K562 (cell line): Measurements from ENCODE around the gene CXCR6. TPM values are rescaled to one million over a fixed set of nuclear protein-coding genes. Genes with fewer than 3 reads are reported as not detected.

Experiments used
- ATAC-seq: fragments of 200-7000 bp; cut with Tn5 transposase; 3 replicates; pipeline ENCODE4 v1.9.1; 2020; ENCODE audit warnings: moderate library complexity
- BruUV-seq: library from RNA; stranded (reverse); fragments of 400-500 nt; replicated peaks from 2 replicates; lab custom pipeline; 2021; lab: Mats Ljungman, UMichigan
- CTCF ChIA-PET: fragments of 300-600 bp; formaldehyde crosslinking; extraction: SDS; loops from one replicate; lab custom pipeline; 2021; ENCODE audit warnings: low intra/inter-chr PET ratio; lab: Yijun Ruan, JAX
- POLR2A ChIA-PET: fragments of 300-600, 350-650 bp; sonication (Branson Sonifier 250); formaldehyde crosslinking; extraction: SDS; loops from one replicate; lab custom pipeline; 2021; ENCODE audit warnings: antibody characterized with exemption, inconsistent platforms; lab: Yijun Ruan, JAX
- DNase-seq, 4 experiments: peaks; one replicate each; pipeline versions ENCODE4 v3.0.0 to v3.0.0-alpha.2; 2011 to 2018; ENCODE audit warnings: low spot score in 3 of 4, mixed read lengths in 3 of 4; ENCODE audit errors: extremely low read depth in 1 of 4
- FAIRE-seq: peaks from 2 replicates; lab custom pipeline; 2011; peaks lifted over from hg19 to GRCh38; lab: Jason Lieb, UNC
- H2AFZ ChIP-seq: 2 replicates; pipeline ENCODE4 v1.6.0; 2011; ENCODE audit warnings: low read depth, low read length, control low read depth, inconsistent platforms
- H3K27ac ChIP-seq: fragments of 200-600 bp; 3 replicates; pipeline ENCODE4 v1.8.0; 2011; ENCODE audit warnings: low read depth, mild to moderate bottlenecking, control low read depth, inconsistent platforms, low read length, moderate library complexity, mixed read lengths; ENCODE audit errors: extremely low read depth
- H3K27me3 ChIP-seq, 2 experiments: fragments of 300-600 bp in 1 of 2; 2 replicates in 1 of 2; 3 replicates in 1 of 2; pipeline versions ENCODE4 v1.6.0 to v1.8.0; 2011; ENCODE audit warnings: inconsistent platforms in 2 of 2, low read length in 2 of 2, mild to moderate bottlenecking in 1 of 2, mixed read lengths in 1 of 2, moderate library complexity in 1 of 2; ENCODE audit not compliant: control insufficient read depth in 2 of 2, insufficient read depth in 2 of 2
- H3K36me3 ChIP-seq: fragments of 300-600 bp; 3 replicates; pipeline ENCODE4 v1.8.0; 2011; ENCODE audit warnings: mild to moderate bottlenecking, low read length, inconsistent platforms; ENCODE audit not compliant: control insufficient read depth, insufficient read depth
- H3K4me1 ChIP-seq, 2 experiments: fragments of 200-600 bp in 1 of 2; replicated peaks in 1 of 2; 2 replicates in 1 of 2; 3 replicates in 1 of 2; pipeline versions ENCODE4 v1.5.1 to v1.8.0; 2011; ENCODE audit warnings: inconsistent platforms in 2 of 2, low read length in 2 of 2, mild to moderate bottlenecking in 1 of 2, mixed read lengths in 1 of 2, moderate library complexity in 1 of 2; ENCODE audit not compliant: control insufficient read depth in 2 of 2, insufficient read depth in 2 of 2
- H3K4me2 ChIP-seq: 2 replicates; pipeline ENCODE4 v1.6.1; 2011; ENCODE audit warnings: low read length, control low read depth, inconsistent platforms, mixed read lengths; ENCODE audit not compliant: insufficient read depth
- H3K4me3 ChIP-seq: fragments of 200-600 bp; sonication (generic), shearing (Covaris generic); 2 replicates; pipeline ENCODE4 v1.5.1; 2016; ENCODE audit warnings: control low read depth, inconsistent platforms
- H3K79me2 ChIP-seq: fragments of 200-600 bp; 3 replicates; pipeline ENCODE4 v1.8.0; 2011; ENCODE audit warnings: low read length, inconsistent platforms; ENCODE audit not compliant: control insufficient read depth, insufficient read depth
- H3K9ac ChIP-seq, 2 experiments: 2 replicates each; pipeline versions ENCODE4 v1.6.0 to v1.6.1; 2011; ENCODE audit warnings: low read depth in 2 of 2, low read length in 2 of 2, control low read depth in 1 of 2, inconsistent platforms in 1 of 2, mild to moderate bottlenecking in 1 of 2, mixed read lengths in 1 of 2; ENCODE audit not compliant: insufficient read depth in 1 of 2
- H3K9me1 ChIP-seq: one replicate; pipeline ENCODE4 v1.6.0; 2011; ENCODE audit warnings: inconsistent platforms, mild to moderate bottlenecking, low read length, moderate library complexity; ENCODE audit not compliant: control insufficient read depth, insufficient read depth
- H3K9me3 ChIP-seq: replicated peaks from 2 replicates; pipeline ENCODE4 v1.5.1; 2011; ENCODE audit warnings: low read depth, low read length, inconsistent platforms; ENCODE audit not compliant: control insufficient read depth, insufficient read depth
- H4K20me1 ChIP-seq: replicated peaks from 2 replicates; pipeline ENCODE4 v1.6.1; 2011; ENCODE audit warnings: low read length, inconsistent platforms, mixed read lengths; ENCODE audit not compliant: control insufficient read depth, insufficient read depth
- FOXA1 ChIP-seq: fragments of 450-650 bp; IDR thresholded peaks from 2 replicates; pipeline ENCODE4 v1.6.1; 2016; ENCODE audit warnings: mild to moderate bottlenecking, borderline replicate concordance
- HMG20B ChIP-seq: fragments of 250-450 bp; sonication (Bioruptor Pico); IDR thresholded peaks from 2 replicates; pipeline ENCODE4 v1.5.0; 2021; ENCODE audit warnings: mild to moderate bottlenecking
- HSF4 ChIP-seq: fragments of 250-450 bp; sonication (Bioruptor Pico); IDR thresholded peaks from 2 replicates; pipeline ENCODE4 v2.1.2; 2022; ENCODE audit warnings: mild to moderate bottlenecking, moderate library complexity, borderline replicate concordance
- LARP7 ChIP-seq: fragments of 450-650 bp; IDR thresholded peaks from 2 replicates; pipeline ENCODE4 v1.6.1; 2016
- MEIS2 ChIP-seq: fragments of 450-650 bp; IDR thresholded peaks from 2 replicates; pipeline ENCODE4 v1.6.1; 2014; ENCODE audit warnings: mild to moderate bottlenecking; ENCODE audit not compliant: partially characterized antibody
- PRMT5 ChIP-seq: sonication (generic); formaldehyde crosslinking; IDR thresholded peaks from 2 replicates; pipeline ENCODE4 v1.5.0; 2020; ENCODE audit warnings: missing genetic modification reagents
- RUNX1 ChIP-seq: sonication (generic); IDR thresholded peaks from 2 replicates; pipeline ENCODE4 v1.6.1; 2016; ENCODE audit warnings: antibody characterized with exemption, low read depth
- TARDBP ChIP-seq: fragments of 450-650 bp; IDR thresholded peaks from 2 replicates; pipeline ENCODE4 v1.6.1; 2016
- TFAM ChIP-seq: fragments of 250-450 bp; sonication (Bioruptor Pico); conservative IDR thresholded peaks from 2 replicates; pipeline ENCODE4 v1.5.0; 2021; ENCODE audit warnings: mild to moderate bottlenecking, moderate library complexity
- TSC22D4 ChIP-seq: fragments of 450-650 bp; IDR thresholded peaks from 2 replicates; pipeline ENCODE4 v1.6.1; 2016; ENCODE audit warnings: missing genetic modification characterization, missing biosample characterization, control low read depth
- ZFP30 ChIP-seq: fragments of 250-450 bp; sonication (Bioruptor Pico); IDR thresholded peaks from 2 replicates; pipeline ENCODE4 v1.8.0; 2022; ENCODE audit warnings: moderate library complexity, mild to moderate bottlenecking, inconsistent platforms, borderline replicate concordance
- ZKSCAN3 ChIP-seq: fragments of 250-450 bp; sonication (Bioruptor Pico); IDR thresholded peaks from 2 replicates; pipeline ENCODE4 v1.4.0; 2020
- ZNF212 ChIP-seq: fragments of 450-650 bp; formaldehyde crosslinking; IDR thresholded peaks from 2 replicates; pipeline ENCODE4 v1.4.0; 2020; ENCODE audit warnings: mild to moderate bottlenecking
- ZNF77 ChIP-seq: fragments of 250-450 bp; sonication (Bioruptor Pico); IDR thresholded peaks from 2 replicates; pipeline ENCODE4 v1.5.0; 2020
- WGBS: fragments of 100-300 bp; shearing (Covaris generic); methylation state at CpG from one replicate; pipeline ENCODE4 v1.1.6; 2016; ENCODE audit warnings: low coverage, mixed read lengths; ENCODE audit not compliant: insufficient coverage; ENCODE audit errors: missing lambda C conversion rate; 5-methylcytosine and 5-hydroxymethylcytosine counted together
- in situ Hi-C: fragments of 300-500 bp; cut with MboI; formaldehyde crosslinking; loops from 4 replicates; pipeline ENCODE4 v1.15.0; 2018; ENCODE audit warnings: inconsistent platforms, mixed read lengths
- intact Hi-C: fragments of 100-400 bp; cut with micrococcal nuclease; formaldehyde crosslinking; loops from 2 replicates; pipeline ENCODE4 v1.14.2; 2022
- polyA plus RNA-seq, 8 experiments: library from polyadenylated mRNA; depleted of rRNA in 4 of 8; stranded (reverse) in 5 of 8; unstranded in 3 of 8; fragments of >200 nt; fragmentation: Nextera tagmentation in 2 of 8; fragmentation: Illumina TruSeq in 1 of 8; extraction: Ambion mirVana in 2 of 8; extraction: Trizol in 1 of 8; gene quantifications; 2 replicates each; pipeline versions ENCODE4 v1.2.1 to v1.2.3, GENCODE V29; 2011 to 2014; ENCODE audit warnings: inconsistent platforms in 1 of 8, missing spikeins in 1 of 8
- total RNA-seq, 7 experiments: library from RNA; depleted of rRNA in 6 of 7; stranded (reverse); fragments of >200 nt in 6 of 7; fragmentation: Illumina TruSeq in 2 of 7; extraction: Trizol in 2 of 7; gene quantifications; 2 replicates each; pipeline versions ENCODE4 v1.2.1 to v1.2.3, GENCODE V29; 2011 to 2021; ENCODE audit warnings: low replicate concordance in 1 of 7
- TF ChIP-seq, protein P1 (sequence below), 2 experiments: fragments of 450-650 bp; IDR thresholded peaks; 2 replicates each; pipeline ENCODE4 v1.6.1; 2016

The CXCR6 gene
- total and polyA plus RNA-seq, 9 of the 15 experiments (the other 6 are each of a cell fraction or from before 2014, with no cell fraction given), result 0.28 TPM; not detected in 8

DNA sequence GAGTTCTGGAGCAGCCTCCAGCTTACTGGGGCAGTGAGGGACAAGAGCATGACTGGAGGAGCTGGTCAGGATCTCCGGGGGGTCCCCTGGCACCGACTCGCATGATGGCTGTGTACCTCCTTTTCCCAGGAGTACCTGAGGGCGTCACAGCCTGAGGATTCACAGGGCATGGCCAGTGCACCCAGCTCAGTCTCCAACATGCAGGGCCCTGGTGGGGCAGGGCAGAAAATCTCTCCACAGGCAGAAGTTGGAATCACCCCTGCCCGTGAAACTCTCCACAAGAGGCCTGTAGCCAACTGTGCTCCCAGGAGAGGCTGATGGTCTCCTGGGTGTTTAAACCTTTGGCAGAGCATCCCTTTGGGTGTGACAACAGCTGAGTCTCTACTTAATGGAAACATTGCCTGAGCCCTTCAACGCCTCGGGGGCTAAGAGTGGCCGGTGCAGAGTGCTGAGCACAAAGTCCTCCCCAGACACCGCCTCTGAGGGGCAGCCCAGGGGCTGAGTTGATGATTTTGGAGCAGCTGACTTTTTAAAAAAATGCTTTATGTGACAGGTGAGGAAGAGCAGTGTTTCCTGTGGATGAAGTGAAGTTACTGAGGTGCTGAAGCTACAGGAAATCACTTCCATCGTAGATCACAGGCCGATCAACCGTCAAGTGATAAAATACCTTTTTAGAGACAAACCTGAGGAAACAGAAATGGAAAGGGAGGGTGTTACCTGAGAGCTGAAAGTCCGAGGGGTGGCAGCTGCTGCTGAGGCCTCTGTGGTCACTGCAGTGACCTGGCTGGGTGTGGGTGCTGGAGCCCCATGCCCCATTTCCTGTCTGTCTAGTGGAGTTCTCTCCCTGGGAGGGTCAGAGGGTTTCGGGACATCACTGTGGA is 21.9 kb upstream of the CXCR6 start:
- Histone ChIP-seq H3K4me2 (no peak overlapping the region), H3K27me3 (no peaks in the 10 kb centered on the region), H2AFZ (no peak overlapping the region), H3K9me3 (no peaks in the 10 kb centered on the region), H3K36me3 (peaks cover 43% of the 10 kb centered on the region; the same call in 1 of the 3 replicates), H3K79me2 (no peaks in the 10 kb centered on the region), H3K4me3 (no peak overlapping the region), H3K27ac (no peak overlapping the region), H3K4me1 (no peaks in the 10 kb centered on the region), H3K9ac (no peak overlapping the region), H4K20me1 (no peaks in the 10 kb centered on the region), H3K9me1 (no peaks in the 10 kb centered on the region)
- intact Hi-C loops, result loop anchor here (10.0 kb wide), 1 partner anchor 257 kb away; no protein-coding TSS in a partner anchor
- FAIRE-seq (no peak), DNase-seq (no peak), ATAC-seq (no peak)
- BruUV-seq, result no TSS peak
- POLR2A ChIA-PET, result interaction anchor here (0.5 to 1.6 kb wide), 3 partner anchors 13 to 886 kb away, joined by 3 to 5 read pairs (median 3); partner anchors contain the start of gene CCR9
- in situ Hi-C loops, result loop anchor here (10.0 kb wide), 1 partner anchor 887 kb away; no protein-coding TSS in a partner anchor
- CTCF ChIA-PET, result no interaction called here
- TF ChIP-seq TARDBP (no peak), HSF4 (no peak), TFAM (no peak), ZNF77 (CRISPR knock-in tag) (no peak), RUNX1 (no peak), ZFP30 (CRISPR knock-in tag) (no peak), HMG20B (CRISPR knock-in tag) (no peak), ZNF212 (CRISPR knock-in tag) (no peak), TSC22D4 (tag) (no peak), PRMT5 (CRISPR knock-in tag) (no peak), MEIS2 (no peak), ZKSCAN3 (CRISPR knock-in tag) (no peak), LARP7 (no peak), FOXA1 (no peak)
- TF ChIP-seq, protein P1, sequence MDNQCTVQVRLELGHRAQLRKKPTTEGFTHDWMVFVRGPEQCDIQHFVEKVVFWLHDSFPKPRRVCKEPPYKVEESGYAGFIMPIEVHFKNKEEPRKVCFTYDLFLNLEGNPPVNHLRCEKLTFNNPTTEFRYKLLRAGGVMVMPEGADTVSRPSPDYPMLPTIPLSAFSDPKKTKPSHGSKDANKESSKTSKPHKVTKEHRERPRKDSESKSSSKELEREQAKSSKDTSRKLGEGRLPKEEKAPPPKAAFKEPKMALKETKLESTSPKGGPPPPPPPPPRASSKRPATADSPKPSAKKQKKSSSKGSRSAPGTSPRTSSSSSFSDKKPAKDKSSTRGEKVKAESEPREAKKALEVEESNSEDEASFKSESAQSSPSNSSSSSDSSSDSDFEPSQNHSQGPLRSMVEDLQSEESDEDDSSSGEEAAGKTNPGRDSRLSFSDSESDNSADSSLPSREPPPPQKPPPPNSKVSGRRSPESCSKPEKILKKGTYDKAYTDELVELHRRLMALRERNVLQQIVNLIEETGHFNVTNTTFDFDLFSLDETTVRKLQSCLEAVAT (IDR thresholded peaks at IDR 0.05), result no peak
- WGBS, result 88% methylated on average over 14 of the region's 14 CpGs
